HFF-Myc (cell line): ENCODE measurements around the gene TOR1A.

ENCODE experiments used
- DNase-seq: peaks from one replicate; pipeline ENCODE4 v3.0.0-alpha.2; 2011; ENCODE audit warnings: low read depth; ENCODE audit errors: extremely low read depth
- H3K4me3 ChIP-seq: replicated peaks from 2 replicates; pipeline ENCODE4 v1.5.1; 2011; ENCODE audit warnings: low read depth, mild to moderate bottlenecking, control low read depth, low read length
- TF ChIP-seq, protein P1 (sequence below): IDR thresholded peaks from 2 replicates; pipeline ENCODE4 v1.5.1; 2012; ENCODE audit warnings: mild to moderate bottlenecking, low read depth, low read length, control low read depth; ENCODE audit errors: missing control alignments

The TOR1A gene

GRCh38 chr9:129867136-129868022, 43.4 kb upstream of the TOR1A start:
- H3K4me3 ChIP-seq = no peak overlapping the region
- DNase-seq = no peak
- TF ChIP-seq, protein P1, sequence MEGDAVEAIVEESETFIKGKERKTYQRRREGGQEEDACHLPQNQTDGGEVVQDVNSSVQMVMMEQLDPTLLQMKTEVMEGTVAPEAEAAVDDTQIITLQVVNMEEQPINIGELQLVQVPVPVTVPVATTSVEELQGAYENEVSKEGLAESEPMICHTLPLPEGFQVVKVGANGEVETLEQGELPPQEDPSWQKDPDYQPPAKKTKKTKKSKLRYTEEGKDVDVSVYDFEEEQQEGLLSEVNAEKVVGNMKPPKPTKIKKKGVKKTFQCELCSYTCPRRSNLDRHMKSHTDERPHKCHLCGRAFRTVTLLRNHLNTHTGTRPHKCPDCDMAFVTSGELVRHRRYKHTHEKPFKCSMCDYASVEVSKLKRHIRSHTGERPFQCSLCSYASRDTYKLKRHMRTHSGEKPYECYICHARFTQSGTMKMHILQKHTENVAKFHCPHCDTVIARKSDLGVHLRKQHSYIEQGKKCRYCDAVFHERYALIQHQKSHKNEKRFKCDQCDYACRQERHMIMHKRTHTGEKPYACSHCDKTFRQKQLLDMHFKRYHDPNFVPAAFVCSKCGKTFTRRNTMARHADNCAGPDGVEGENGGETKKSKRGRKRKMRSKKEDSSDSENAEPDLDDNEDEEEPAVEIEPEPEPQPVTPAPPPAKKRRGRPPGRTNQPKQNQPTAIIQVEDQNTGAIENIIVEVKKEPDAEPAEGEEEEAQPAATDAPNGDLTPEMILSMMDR = no peak

- TF ChIP-seq, protein P1 = no peak
- no peak overlapping the region for H3K4me3 ChIP-seq
- no peak for DNase-seq
Observed at GRCh38 chr9:129866394-129867135, 42.6 kb upstream of the TOR1A start.

- no peak for DNase-seq
- H3K4me3 ChIP-seq = no peak overlapping the region
- TF ChIP-seq, protein P1 = no peak
Observed at GRCh38 chr9:129865668-129866320, 41.9 kb upstream of the TOR1A start.

GRCh38 chr9:129864991-129865647, 41.2 kb upstream of the TOR1A start:
- no peak overlapping the region for H3K4me3 ChIP-seq
- no peak for DNase-seq
- TF ChIP-seq, protein P1 = no peak

DNA sequence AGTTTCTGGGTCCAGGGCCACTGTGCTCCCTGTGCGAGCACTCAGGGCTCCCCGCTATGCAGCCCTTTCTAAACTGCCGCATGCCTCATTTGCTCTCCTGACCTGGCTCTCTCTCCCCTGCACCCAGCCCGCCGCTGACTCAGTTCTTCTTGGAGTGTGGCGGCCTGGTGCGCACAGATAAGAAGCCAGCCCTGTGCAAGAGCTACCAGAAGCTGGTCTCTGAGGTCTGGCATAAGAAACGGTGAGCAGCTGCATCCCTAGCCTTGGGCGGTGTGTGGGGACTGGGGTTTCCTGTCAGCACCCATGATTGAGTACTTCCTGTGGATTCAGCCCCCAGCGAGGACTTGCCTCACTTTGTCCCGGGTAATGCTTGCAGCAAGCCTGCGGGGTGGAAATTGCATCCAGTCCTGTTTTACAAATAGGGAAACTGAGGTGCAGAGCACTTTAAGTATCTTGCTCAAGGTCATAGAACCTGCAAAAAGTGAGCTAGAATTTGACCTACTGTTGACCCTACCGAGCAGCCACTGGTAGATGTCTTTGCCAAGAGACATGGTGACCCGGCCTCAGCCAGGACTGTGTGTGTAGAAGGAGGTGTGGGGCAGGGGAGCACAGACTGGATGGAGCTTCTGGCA, 39.2 kb upstream of the TOR1A start:
- H3K4me3 ChIP-seq = no peak overlapping the region
- TF ChIP-seq, protein P1 = no peak
- DNase-seq = no peak

GRCh38 chr9:129861447-129861827, 37.5 kb upstream of the TOR1A start:
- no peak overlapping the region for H3K4me3 ChIP-seq
- DNase-seq = no peak
- TF ChIP-seq, protein P1 = no peak
